Testis (tissue), 2 donors: Measurements from ENCODE around the gene FBXL13.
"Not testable (repeated sequence)": the region's sequence is repeated elsewhere in the genome, so short reads cannot be mapped to it uniquely, and the experiment has no call there.

Source experiments
- CTCF ChIP-seq, 3 experiments: fragments of 450-650 bp in 2 of 3; fragments of 200-600 bp in 1 of 3; sonication (generic) in 1 of 3; IDR thresholded peaks; one replicate each; pipeline ENCODE4 v1.5.1; 2016 to 2019; ENCODE audit warnings: antibody characterized with exemption in 3 of 3, mild to moderate bottlenecking in 2 of 3, moderate library complexity in 1 of 3
- POLR2A ChIP-seq: fragments of 450-650 bp; IDR thresholded peaks from one replicate; pipeline ENCODE4 v1.6.1; 2017; ENCODE audit warnings: antibody characterized with exemption, mild to moderate bottlenecking, moderate library complexity

DNA sequence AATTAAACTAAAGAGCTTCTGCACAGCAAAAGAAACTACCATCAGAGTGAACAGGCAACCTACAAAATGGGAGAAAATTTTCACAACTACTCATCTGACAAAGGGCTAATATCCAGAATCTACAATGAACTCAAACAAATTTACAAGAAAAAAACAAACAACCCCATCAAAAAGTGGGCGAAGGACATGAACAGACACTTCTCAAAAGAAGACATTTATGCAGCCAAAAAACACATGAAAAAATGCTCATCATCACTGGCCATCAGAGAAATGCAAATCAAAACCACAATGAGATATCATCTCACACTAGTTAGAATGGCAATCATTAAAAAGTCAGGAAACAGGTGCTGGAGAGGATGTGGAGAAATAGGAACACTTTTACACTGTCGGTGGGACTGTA, 112.6 kb downstream of the FBXL13 start:
- TF ChIP-seq CTCF (IDR thresholded peaks at IDR 0.05); POLR2A: not testable (repeated sequence)
